IMR-90 (cell line): ENCODE data around the gene SNX14. TPM values are rescaled to one million over a fixed set of nuclear protein-coding genes. Genes with fewer than 3 reads are reported as not detected.

Experiments used
- ATAC-seq: fragments of 200-7000 bp; cut with Tn5 transposase; 2 replicates; pipeline ENCODE4 v1.9.1; 2020; ENCODE audit warnings: low read depth, mild to moderate bottlenecking, moderate library complexity
- BruUV-seq: library from RNA; stranded (reverse); fragments of 400-500 nt; replicated peaks from 2 replicates; lab custom pipeline; 2021; lab: Mats Ljungman, UMichigan
- CTCF ChIA-PET: fragments of 300-600 bp; formaldehyde crosslinking; extraction: SDS; loops from one replicate; lab custom pipeline; 2021; ENCODE audit warnings: antibody characterized with exemption; lab: Yijun Ruan, JAX
- POLR2A ChIA-PET: fragments of 300-600 bp; sonication (Branson Sonifier 250); formaldehyde crosslinking; loops from one replicate; lab custom pipeline; 2022; ENCODE audit warnings: antibody characterized with exemption; ENCODE audit not compliant: unreplicated experiment; lab: Charles Lee
- DNase-seq: peaks from one replicate; pipeline ENCODE4 v3.0.0; 2013
- H2AFZ ChIP-seq: replicated peaks from 2 replicates; pipeline ENCODE3; 2013; ENCODE audit warnings: low read length, mild to moderate bottlenecking; ENCODE audit not compliant: poor library complexity
- H2AK5ac ChIP-seq: 2 replicates; pipeline ENCODE4 v1.6.1; 2013; ENCODE audit warnings: low read depth, low read length, inconsistent platforms
- H2AK9ac ChIP-seq: replicated peaks from 2 replicates; pipeline ENCODE3; 2013; ENCODE audit warnings: mild to moderate bottlenecking, low read depth, low read length, moderate library complexity; ENCODE audit not compliant: poor library complexity
- H2BK120ac ChIP-seq: 2 replicates; pipeline ENCODE4 v1.6.1; 2013; ENCODE audit warnings: low read depth, low read length, inconsistent platforms
- H2BK15ac ChIP-seq: 3 replicates; pipeline ENCODE4 v1.6.1; 2013; ENCODE audit warnings: low read depth, low read length, inconsistent platforms
- H2BK20ac ChIP-seq: 2 replicates; pipeline ENCODE4 v1.6.1; 2013; ENCODE audit warnings: low read depth, mild to moderate bottlenecking, inconsistent platforms, low read length, moderate library complexity
- H2BK5ac ChIP-seq: 2 replicates; pipeline ENCODE4 v1.6.1; 2013; ENCODE audit warnings: mild to moderate bottlenecking, low read depth, low read length, inconsistent platforms; ENCODE audit not compliant: poor library complexity, severe bottlenecking
- H3K14ac ChIP-seq: replicated peaks from 2 replicates; pipeline ENCODE4 v1.6.1; 2013; ENCODE audit warnings: low read depth, low read length, inconsistent platforms
- H3K18ac ChIP-seq: 2 replicates; pipeline ENCODE4 v1.6.1; 2013; ENCODE audit warnings: low read depth, low read length, control low read depth
- H3K23ac ChIP-seq: 2 replicates; pipeline ENCODE4 v1.6.1; 2013; ENCODE audit warnings: low read depth, low read length, inconsistent platforms
- H3K27ac ChIP-seq: 2 replicates; pipeline ENCODE4 v1.5.1; 2013; ENCODE audit warnings: mild to moderate bottlenecking, control low read depth, low read length; ENCODE audit not compliant: insufficient read depth
- H3K27me3 ChIP-seq: 2 replicates; pipeline ENCODE4 v1.6.1; 2013; ENCODE audit warnings: low read length; ENCODE audit not compliant: control insufficient read depth, insufficient read depth
- H3K36me3 ChIP-seq: 2 replicates; pipeline ENCODE4 v1.6.1; 2013; ENCODE audit warnings: low read length, mixed read lengths; ENCODE audit not compliant: control insufficient read depth, insufficient read depth
- H3K4ac ChIP-seq: 2 replicates; pipeline ENCODE4 v1.6.1; 2013; ENCODE audit warnings: low read depth, low read length, inconsistent platforms
- H3K4me1 ChIP-seq: 2 replicates; pipeline ENCODE4 v1.6.1; 2013; ENCODE audit warnings: low read length, mixed read lengths; ENCODE audit not compliant: control insufficient read depth, insufficient read depth
- H3K4me2 ChIP-seq: 2 replicates; pipeline ENCODE4 v1.6.1; 2013; ENCODE audit warnings: low read depth, mild to moderate bottlenecking, control low read depth, low read length, moderate library complexity
- H3K4me3 ChIP-seq: 2 replicates; pipeline ENCODE4 v1.5.1; 2013; ENCODE audit warnings: low read depth, mild to moderate bottlenecking, control low read depth, low read length, moderate library complexity; ENCODE audit not compliant: insufficient read depth
- H3K56ac ChIP-seq: 2 replicates; pipeline ENCODE4 v1.6.1; 2013; ENCODE audit warnings: low read length, inconsistent platforms; ENCODE audit not compliant: insufficient read depth; ENCODE audit errors: extremely low read depth
- H3K79me1 ChIP-seq, 2 experiments: 2 replicates each; pipeline ENCODE4 v1.6.1; 2013; ENCODE audit warnings: low read length in 2 of 2, inconsistent platforms in 1 of 2, low read depth in 1 of 2
- H3K9ac ChIP-seq: 2 replicates; pipeline ENCODE4 v1.6.1; 2013; ENCODE audit warnings: low read depth, low read length, control low read depth
- H3K9me1 ChIP-seq: 2 replicates; pipeline ENCODE4 v1.6.1; 2013; ENCODE audit warnings: low read length, inconsistent platforms; ENCODE audit not compliant: insufficient read depth
- H3K9me3 ChIP-seq: 2 replicates; pipeline ENCODE4 v1.6.1; 2013; ENCODE audit warnings: low read length; ENCODE audit not compliant: control insufficient read depth, insufficient read depth
- H4K20me1 ChIP-seq: 2 replicates; pipeline ENCODE4 v1.6.1; 2013; ENCODE audit warnings: low read length, inconsistent platforms; ENCODE audit not compliant: insufficient read depth
- H4K5ac ChIP-seq: 2 replicates; pipeline ENCODE4 v1.6.1; 2013; ENCODE audit warnings: mild to moderate bottlenecking, low read depth, low read length, control low read depth
- H4K8ac ChIP-seq, 2 experiments: 2 replicates each; pipeline ENCODE4 v1.6.1; 2013; ENCODE audit warnings: low read depth in 2 of 2, low read length in 2 of 2, control low read depth in 1 of 2, inconsistent platforms in 1 of 2
- H4K91ac ChIP-seq: 2 replicates; pipeline ENCODE4 v1.6.1; 2013; ENCODE audit warnings: low read depth, low read length, inconsistent platforms; ENCODE audit not compliant: insufficient read depth
- RFX5 ChIP-seq: IDR thresholded peaks from 2 replicates; pipeline ENCODE4 v1.8.0; 2012; ENCODE audit warnings: low read depth, mild to moderate bottlenecking, low read length, moderate library complexity
- WGBS, 2 experiments: methylation state at CpG; one replicate each; pipeline versions ENCODE4 v1.1.5 to v1.1.7; 2013; ENCODE audit warnings: missing lambda C conversion rate in 2 of 2; ENCODE audit not compliant: insufficient read length in 1 of 2; ENCODE audit errors: extremely low coverage in 2 of 2; 5-methylcytosine and 5-hydroxymethylcytosine counted together
- dilution Hi-C: fragments of 300-500 bp; cut with HindIII; formaldehyde crosslinking; loops from one replicate; pipeline ENCODE4 v1.14.3; 2018; ENCODE audit warnings: low sequenced_read_pairs; ENCODE audit not compliant: unreplicated experiment
- in situ Hi-C: fragments of 300-500 bp; cut with MboI; formaldehyde crosslinking; loops from 3 replicates; pipeline ENCODE4 v1.14.3; 2019; ENCODE audit warnings: low sequenced_read_pairs, inconsistent platforms, mixed read lengths
- intact Hi-C: fragments of 100-400 bp; cut with micrococcal nuclease; formaldehyde crosslinking; loops from 2 replicates; pipeline ENCODE4 v1.10.0; 2022
- polyA plus RNA-seq, 3 experiments: library from polyadenylated mRNA; depleted of rRNA; stranded (reverse); fragments of >200 nt; gene quantifications; 2 replicates each; pipeline ENCODE4 v1.2.3, GENCODE V29; 2012; ENCODE audit warnings: low replicate concordance in 1 of 3
- total RNA-seq: library from RNA; depleted of rRNA; stranded (reverse); fragments of >200 nt; gene quantifications from 2 replicates; pipeline ENCODE4 v1.2.3, GENCODE V29; 2012

Gene SNX14
- total and polyA plus RNA-seq, 2 of the 4 experiments (the other 2 are of a cell fraction): 39.9 to 61.8 TPM

GRCh38 chr6:85568411-85568810 is 25.2 kb downstream of the SNX14 start:
- no CpG with 5 or more reads among the region's 6 CpGs for WGBS, 2 experiments
- 0 out of 2 replicates have a peak, but pooled peaks cover 4% of the 10 kb centered on the region for H3K4me1 ChIP-seq
- DNase-seq: no peak

More at GRCh38 chr6:85568411-85568810, 25.2 kb downstream of the SNX14 start:
- ChIA-PET CTCF (no interaction called here), POLR2A (no interaction called here)
- no TSS peak for BruUV-seq
- Histone ChIP-seq H3K18ac (no peak overlapping the region), H2AK5ac (no peak overlapping the region), H3K27me3 (no peaks in the 10 kb centered on the region), H2BK120ac (no peak overlapping the region), H2AK9ac (no peak overlapping the region), H3K36me3 (peaks cover 7% of the 10 kb centered on the region; the same call in 1 of the 2 replicates), H3K23ac (no peak overlapping the region), H3K14ac (no peak overlapping the region), H3K4me3 (no peak overlapping the region), H2BK20ac (no peak overlapping the region), H4K91ac (no peak overlapping the region), H3K56ac (no peak overlapping the region), H3K4ac (no peak overlapping the region), H3K4me2 (no peak overlapping the region), H4K5ac (no peak overlapping the region), H2BK5ac (no peak overlapping the region), H3K27ac (no peak overlapping the region), H4K20me1 (no peaks in the 10 kb centered on the region), H3K9me1 (no peaks in the 10 kb centered on the region), H2BK15ac (no peak overlapping the region), H3K9me3 (no peaks in the 10 kb centered on the region), H3K9ac (no peak overlapping the region), H4K8ac (no peak overlapping the region), H3K79me1 (peaks cover 18 to 27% of the 10 kb centered on the region in 2 experiments), H2AFZ (no peak overlapping the region)
- dilution Hi-C loops: no loop called here
- intact Hi-C loops: no loop called here
- no peak for TF ChIP-seq RFX5
- ATAC-seq: no peak
- in situ Hi-C loops: no loop called here
